CD1c-positive myeloid dendritic cell (primary cell): ENCODE measurements around the gene ADARB1.

Experiments
- DNase-seq: peaks from one replicate; pipeline ENCODE4 v3.0.0-alpha.2; 2016; ENCODE audit errors: extremely low spot score

ADARB1 gene

DNA sequence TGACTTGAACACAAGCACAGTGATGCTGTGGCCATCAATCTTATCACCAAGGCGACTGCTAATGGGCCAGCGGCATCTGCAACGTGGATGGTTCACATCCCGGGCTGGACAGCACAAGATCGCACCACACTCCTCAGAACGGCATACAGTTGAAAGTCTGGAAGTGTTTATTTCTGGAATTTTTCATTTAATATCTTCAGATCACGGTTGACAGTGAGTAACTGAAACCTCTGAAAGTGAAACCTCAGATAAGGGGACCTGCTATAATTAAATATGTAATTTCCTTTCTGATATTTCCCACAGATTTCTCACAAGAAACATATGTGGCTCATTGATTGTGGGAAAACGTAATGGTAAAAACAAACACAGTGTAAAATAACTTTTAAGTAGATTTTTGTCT is 129.6 kb downstream of the ADARB1 start:
- no peak for DNase-seq

DNA sequence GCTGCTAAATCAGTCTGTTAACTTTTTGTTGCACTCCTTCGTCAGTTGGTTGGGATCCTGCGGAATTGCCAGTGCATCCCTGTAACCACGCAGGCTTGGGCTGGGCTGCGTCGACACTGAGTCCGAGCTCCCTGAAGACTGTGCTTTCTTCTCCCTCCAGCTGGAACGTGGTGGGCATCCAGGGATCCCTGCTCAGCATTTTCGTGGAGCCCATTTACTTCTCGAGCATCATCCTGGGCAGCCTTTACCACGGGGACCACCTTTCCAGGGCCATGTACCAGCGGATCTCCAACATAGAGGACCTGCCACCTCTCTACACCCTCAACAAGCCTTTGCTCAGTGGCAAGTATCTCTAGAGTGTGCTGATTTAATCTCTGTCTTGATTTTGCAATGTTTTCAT is 130.0 kb downstream of the ADARB1 start:
- DNase-seq: no peak

DNA sequence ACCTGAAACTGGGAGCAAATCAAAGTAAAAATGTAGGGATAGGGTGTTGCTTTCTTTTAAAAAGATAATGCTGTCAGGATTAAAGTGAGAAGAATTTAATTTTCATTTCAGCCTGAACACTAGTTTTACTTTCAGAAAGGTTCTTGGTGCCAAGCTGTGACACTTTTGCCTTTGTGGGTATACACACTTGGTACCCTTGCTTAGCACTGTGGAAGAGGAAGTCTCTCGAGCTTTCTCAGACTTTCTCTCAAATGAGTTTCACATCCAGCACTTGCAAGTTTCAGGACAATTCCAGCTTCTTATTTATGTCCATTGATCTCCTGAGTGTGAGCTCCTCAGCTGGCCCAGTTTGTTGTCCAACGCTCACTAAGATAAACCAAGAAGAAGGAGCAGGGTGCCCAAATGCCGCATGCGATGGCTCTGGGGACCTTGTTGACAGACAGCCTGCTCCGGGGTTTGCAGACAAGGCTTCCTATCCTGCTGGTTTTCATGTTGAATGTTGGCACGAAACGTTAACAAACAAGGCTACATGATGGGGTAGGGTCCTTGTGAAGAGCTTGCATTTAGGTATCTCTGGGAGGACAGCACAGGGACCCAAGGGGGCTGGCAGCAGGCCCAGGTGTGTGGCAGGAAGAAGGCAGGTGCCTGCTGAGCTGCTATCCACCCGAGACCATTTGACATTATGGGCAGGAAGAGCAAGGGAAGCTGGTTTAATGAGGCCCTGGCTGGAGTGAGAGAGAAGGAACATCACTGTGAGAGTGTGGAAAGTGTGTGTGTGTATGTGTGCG is 133.7 kb downstream of the ADARB1 start:
- peak; percentile 49 for DNase-seq

- no peak for DNase-seq
Measured at GRCh38 chr21:45208627-45208951, 134.2 kb downstream of the ADARB1 start.

- peak; percentile 51 for DNase-seq
Measured at GRCh38 chr21:45209046-45209445, 134.7 kb downstream of the ADARB1 start.

DNA sequence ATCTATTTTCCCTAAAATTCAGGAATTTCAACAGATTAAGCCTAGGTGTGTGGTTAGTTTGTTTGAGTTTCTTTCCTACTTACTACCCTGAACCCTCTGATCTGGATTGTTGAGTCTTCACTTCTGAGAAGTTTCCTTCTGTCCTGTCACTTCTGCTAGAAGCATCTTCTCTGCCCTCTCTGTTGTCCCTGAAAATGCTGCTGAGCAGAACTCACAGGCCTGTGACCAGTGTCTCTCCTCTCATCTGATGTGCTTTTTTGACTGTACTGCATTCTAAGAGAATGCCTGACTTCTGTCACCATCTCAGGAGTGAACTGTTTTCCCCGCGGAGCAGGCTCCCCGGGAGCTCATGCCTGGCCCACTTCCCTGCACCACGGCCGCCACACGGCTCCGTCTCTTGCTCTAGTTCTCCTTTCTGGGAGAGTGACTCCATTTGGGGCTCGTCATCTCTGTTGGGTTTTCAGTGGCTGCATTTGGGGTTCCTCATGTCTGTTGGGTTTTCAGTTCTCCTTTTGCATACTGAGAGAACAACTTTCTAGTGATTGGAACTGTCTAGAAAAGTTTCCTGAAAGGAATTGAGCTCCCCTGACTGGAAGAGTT is 135.4 kb downstream of the ADARB1 start:
- peak; percentile 92 for DNase-seq

DNA sequence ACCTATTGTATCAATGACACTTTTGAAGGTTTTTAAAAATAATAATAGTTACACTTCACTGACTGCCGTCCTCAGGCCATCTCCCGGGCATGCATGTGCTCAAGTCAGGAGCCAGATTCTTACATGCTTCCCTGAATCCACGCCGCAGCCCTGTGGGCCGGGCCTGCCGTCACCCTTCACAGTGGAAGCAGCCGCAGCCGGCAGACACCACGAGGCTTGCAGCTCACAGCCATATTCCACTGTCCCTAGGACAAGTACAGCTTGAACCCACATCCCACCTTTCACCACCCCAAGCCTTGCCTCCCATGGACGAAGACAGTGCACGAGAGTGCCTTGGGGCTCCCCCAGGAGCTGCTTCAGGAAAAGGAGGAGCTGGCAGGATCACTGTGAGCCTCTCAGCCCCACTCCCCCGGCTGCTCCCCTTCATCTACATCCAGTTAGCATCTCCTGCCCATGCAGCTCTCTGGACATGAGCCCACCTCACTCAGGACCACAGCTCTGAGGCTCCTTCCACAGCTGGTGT is 136.1 kb downstream of the ADARB1 start:
- DNase-seq: no peak

DNA sequence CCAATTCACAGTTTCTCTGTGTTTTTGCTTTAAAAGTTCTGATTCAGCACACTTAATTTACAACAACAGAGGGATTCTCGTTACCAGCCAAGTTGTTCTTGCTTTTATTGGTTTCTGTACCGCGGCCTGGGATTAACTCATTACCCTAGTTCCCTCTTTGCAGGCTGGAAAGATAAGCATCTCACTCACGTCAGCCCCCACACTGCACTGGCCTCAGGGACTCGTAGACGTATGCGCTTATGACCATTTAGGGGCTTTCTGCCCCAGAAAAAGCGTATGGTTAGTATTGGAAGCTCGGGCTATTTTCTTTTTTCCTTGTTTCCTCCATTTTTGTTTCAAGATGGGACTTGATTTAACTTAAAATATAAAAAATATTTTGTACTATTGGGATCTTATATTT is 137.3 kb downstream of the ADARB1 start:
- DNase-seq: peak; percentile 17

- no peak for DNase-seq
Measured at GRCh38 chr21:45213392-45213791, 139.0 kb downstream of the ADARB1 start.

GRCh38 chr21:45215213-45215612 is 140.8 kb downstream of the ADARB1 start:
- no peak for DNase-seq

DNA sequence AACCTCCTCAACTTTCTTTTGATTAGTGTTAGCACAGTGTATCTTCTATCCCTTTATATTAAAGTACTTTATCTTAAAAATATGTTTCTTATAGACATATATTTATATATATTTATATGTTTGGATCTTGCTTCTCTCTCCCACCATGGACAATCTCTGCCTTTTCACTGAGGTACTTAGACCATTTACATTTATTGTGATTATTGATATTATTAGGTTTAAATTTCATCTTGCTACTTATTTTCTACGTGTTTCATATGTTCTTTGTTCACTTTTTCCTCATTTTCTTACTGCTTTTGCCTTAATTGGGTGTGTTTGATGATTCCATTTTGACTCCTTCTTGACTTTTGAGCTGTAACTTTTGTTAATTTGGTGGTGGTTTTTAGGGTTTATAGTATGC is 142.6 kb downstream of the ADARB1 start:
- no peak for DNase-seq

DNA sequence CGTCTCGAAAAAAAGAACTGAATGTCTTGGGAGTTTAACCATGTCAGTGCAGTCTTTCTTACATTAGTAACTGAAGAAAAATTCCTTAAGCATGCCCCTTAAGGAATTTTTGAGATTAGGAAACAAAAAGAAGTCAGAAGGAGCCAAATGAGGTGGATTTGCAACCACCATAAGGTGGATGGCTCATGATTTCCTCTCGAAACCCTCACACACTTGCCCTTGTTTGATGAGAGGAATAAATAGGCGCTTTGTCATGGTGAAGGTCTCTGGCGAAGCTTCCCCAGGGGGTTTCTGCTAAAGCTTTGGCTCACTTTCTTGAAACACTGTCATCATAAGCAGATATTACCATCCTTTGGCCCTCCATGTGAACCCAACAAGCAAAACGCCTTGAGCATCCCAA is 145.1 kb downstream of the ADARB1 start:
- DNase-seq: no peak

GRCh38 chr21:45220071-45220481 is 145.7 kb downstream of the ADARB1 start:
- DNase-seq: no peak

DNA sequence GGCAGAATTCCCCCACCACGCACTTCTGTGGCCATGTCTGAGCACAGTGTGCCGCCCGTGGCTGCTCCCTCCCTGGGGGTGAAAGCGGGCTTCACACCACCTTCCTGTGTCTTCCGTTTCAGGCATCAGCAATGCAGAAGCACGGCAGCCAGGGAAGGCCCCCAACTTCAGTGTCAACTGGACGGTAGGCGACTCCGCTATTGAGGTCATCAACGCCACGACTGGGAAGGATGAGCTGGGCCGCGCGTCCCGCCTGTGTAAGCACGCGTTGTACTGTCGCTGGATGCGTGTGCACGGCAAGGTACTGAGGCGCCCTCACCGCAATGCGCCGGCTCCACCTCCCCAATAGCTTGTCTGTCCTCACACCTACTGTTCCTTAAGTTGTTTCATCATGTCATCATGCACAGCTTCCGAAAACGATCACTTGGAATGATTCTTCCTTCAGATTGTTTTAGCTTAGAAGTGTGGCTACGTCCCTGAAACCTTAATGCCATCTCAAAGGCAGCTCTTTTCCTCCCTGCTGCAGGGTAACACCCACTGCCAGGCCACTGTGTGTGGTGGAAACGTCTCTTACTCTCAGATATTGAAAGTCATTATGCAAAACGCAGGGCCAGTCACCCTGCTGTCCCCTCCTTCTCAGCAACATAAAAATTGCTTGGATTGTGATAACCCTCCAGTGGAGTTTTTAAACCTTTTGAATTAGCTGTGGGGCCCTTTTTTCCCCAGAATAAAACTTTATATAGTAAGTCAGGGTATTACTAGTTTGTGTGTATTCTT is 146.5 kb downstream of the ADARB1 start:
- no peak for DNase-seq

- no peak for DNase-seq
Measured at GRCh38 chr21:45222001-45222400, 147.6 kb downstream of the ADARB1 start.

GRCh38 chr21:45223236-45224185 is 149.1 kb downstream of the ADARB1 start:
- DNase-seq: no peak

GRCh38 chr21:45224189-45224938 is 150.0 kb downstream of the ADARB1 start:
- no peak for DNase-seq

- DNase-seq: no peak
Measured at GRCh38 chr21:45225041-45225740, 150.8 kb downstream of the ADARB1 start.

DNA sequence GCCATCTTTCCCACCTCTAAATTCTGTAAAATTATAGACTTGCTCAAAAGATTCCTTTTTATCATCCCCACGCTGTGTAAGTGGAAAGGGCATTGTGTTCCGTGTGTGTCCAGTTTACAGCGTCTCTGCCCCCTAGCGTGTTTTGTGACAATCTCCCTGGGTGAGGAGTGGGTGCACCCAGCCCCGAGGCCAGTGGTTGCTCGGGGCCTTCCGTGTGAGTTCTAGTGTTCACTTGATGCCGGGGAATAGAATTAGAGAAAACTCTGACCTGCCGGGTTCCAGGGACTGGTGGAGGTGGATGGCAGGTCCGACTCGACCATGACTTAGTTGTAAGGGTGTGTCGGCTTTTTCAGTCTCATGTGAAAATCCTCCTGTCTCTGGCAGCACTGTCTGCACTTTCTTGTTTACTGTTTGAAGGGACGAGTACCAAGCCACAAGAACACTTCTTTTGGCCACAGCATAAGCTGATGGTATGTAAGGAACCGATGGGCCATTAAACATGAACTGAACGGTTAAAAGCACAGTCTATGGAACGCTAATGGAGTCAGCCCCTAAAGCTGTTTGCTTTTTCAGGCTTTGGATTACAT is 151.5 kb downstream of the ADARB1 start:
- DNase-seq: no peak
